IMR-90 (cell line): ENCODE data around the gene SELENOS.

Experiments
- CEBPB ChIP-seq: IDR thresholded peaks from 2 replicates; pipeline ENCODE4 v1.6.1; 2012; ENCODE audit warnings: low read depth, low read length, improper control_type of control experiment
- CTCF ChIP-seq: conservative IDR thresholded peaks from 2 replicates; pipeline ENCODE4 v1.5.1; 2012; ENCODE audit warnings: mild to moderate bottlenecking, low read depth, low read length, improper control_type of control experiment
- FOS ChIP-seq: fragments of 150-350 bp; IDR thresholded peaks from 2 replicates; pipeline ENCODE4 v1.6.1; 2016; ENCODE audit warnings: low read depth, low read length
- MAFK ChIP-seq: IDR thresholded peaks from 2 replicates; pipeline ENCODE4 v1.6.1; 2012; ENCODE audit warnings: low read depth, low read length, improper control_type of control experiment
- MAZ ChIP-seq: IDR thresholded peaks from 2 replicates; pipeline ENCODE4 v1.6.1; 2012; ENCODE audit warnings: low read depth, mild to moderate bottlenecking, low read length, improper control_type of control experiment, moderate library complexity, borderline replicate concordance
- MXI1 ChIP-seq: IDR thresholded peaks from 2 replicates; pipeline ENCODE4 v1.6.1; 2012; ENCODE audit warnings: low read depth, mild to moderate bottlenecking, low read length, moderate library complexity, borderline replicate concordance
- POLR2A ChIP-seq: IDR thresholded peaks from 2 replicates; pipeline ENCODE4 v1.6.1; 2012; ENCODE audit warnings: mild to moderate bottlenecking, low read depth, low read length
- RAD21 ChIP-seq: IDR thresholded peaks from 2 replicates; pipeline ENCODE4 v1.6.1; 2012; ENCODE audit warnings: low read length, improper control_type of control experiment
- RCOR1 ChIP-seq: IDR thresholded peaks from 2 replicates; pipeline ENCODE4 v1.6.1; 2012; ENCODE audit warnings: mild to moderate bottlenecking, low read length, improper control_type of control experiment; ENCODE audit not compliant: insufficient replicate concordance
- RFX5 ChIP-seq: IDR thresholded peaks from 2 replicates; pipeline ENCODE4 v1.8.0; 2012; ENCODE audit warnings: low read depth, mild to moderate bottlenecking, low read length, moderate library complexity
- SMC3 ChIP-seq: fragments of 150-350 bp; IDR thresholded peaks from 2 replicates; pipeline ENCODE4 v1.6.1; 2016; ENCODE audit warnings: low read depth, mild to moderate bottlenecking, antibody characterized with exemption, low read length, moderate library complexity
- TF ChIP-seq, protein P1 (sequence below): fragments of 150-350 bp; IDR thresholded peaks from 2 replicates; pipeline ENCODE4 v1.6.1; 2017; ENCODE audit warnings: mild to moderate bottlenecking, antibody characterized with exemption, low read length, low read depth

DNA sequence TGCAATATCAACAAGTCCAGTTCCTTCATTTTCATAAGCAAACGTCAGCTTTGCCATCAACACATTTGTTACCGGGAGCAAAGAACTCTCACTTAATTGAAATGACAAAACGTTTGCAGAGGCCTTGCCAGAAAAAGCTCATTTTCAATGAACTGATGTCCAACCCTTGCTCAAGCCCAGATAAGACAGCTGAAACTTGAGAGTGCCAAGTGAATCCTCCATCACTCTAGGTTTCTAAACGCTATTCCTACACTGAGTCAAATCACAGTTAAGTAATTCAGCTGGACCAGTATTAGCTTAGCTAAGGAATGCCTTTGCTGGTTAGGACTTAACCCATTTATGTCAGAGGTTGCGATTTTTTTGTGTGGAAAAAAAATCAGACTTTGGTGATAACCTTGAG, 36.9 kb downstream of the SELENOS start:
- TF ChIP-seq CTCF (no peak), SMC3 (no peak), CEBPB (peak; percentile 39; the same call in 1 of the 2 replicates), MXI1 (no peak), RCOR1 (no peak), RAD21 (no peak), POLR2A (no peak), MAFK (no peak), MAZ (no peak), FOS (no peak), RFX5 (no peak)
- TF ChIP-seq, protein P1, sequence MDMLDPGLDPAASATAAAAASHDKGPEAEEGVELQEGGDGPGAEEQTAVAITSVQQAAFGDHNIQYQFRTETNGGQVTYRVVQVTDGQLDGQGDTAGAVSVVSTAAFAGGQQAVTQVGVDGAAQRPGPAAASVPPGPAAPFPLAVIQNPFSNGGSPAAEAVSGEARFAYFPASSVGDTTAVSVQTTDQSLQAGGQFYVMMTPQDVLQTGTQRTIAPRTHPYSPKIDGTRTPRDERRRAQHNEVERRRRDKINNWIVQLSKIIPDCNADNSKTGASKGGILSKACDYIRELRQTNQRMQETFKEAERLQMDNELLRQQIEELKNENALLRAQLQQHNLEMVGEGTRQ: no peak
